HL-60/S4 treated with retinoic acid at 250 ng/mL for 4 days and 3 days (cell line): Measurements from ENCODE around the gene TREML2.
"Not testable (repeated sequence)": the region's sequence is repeated elsewhere in the genome, so short reads cannot be mapped to it uniquely, and the experiment has no call there.

ENCODE experiments used
- in situ Hi-C: fragments of 300-500 bp; cut with MboI; formaldehyde crosslinking; loops from 2 replicates; pipeline ENCODE4 v1.7.0; 2022; ENCODE audit warnings: low sequenced_read_pairs

The TREML2 gene

GRCh38 chr6:41209547-41210320 lies 8.8 kb upstream of the TREML2 start:
- in situ Hi-C loops, result no loop called here

- in situ Hi-C loops, result no loop called here
Measured at GRCh38 chr6:41208439-41209106, 7.6 kb upstream of the TREML2 start.

- in situ Hi-C loops, result no loop called here
Measured at GRCh38 chr6:41204156-41204555, 3.2 kb upstream of the TREML2 start.

- in situ Hi-C loops, result no loop called here
Measured at GRCh38 chr6:41201764-41202173, 820 bp upstream of the TREML2 start.

- in situ Hi-C loops, result no loop called here
Measured at GRCh38 chr6:41200296-41200900, 551 bp downstream of the TREML2 start.

- in situ Hi-C loops, result no loop called here
Measured at GRCh38 chr6:41199552-41200246, 1.2 kb downstream of the TREML2 start.

- in situ Hi-C loops, result no loop called here
Measured at GRCh38 chr6:41197234-41197633, 3.7 kb downstream of the TREML2 start.

- in situ Hi-C loops, result no loop called here
Measured at GRCh38 chr6:41194386-41194785, 6.6 kb downstream of the TREML2 start.

GRCh38 chr6:41193884-41194283 lies 7.1 kb downstream of the TREML2 start:
- in situ Hi-C loops, result no loop called here

GRCh38 chr6:41193171-41193734 lies 7.7 kb downstream of the TREML2 start:
- in situ Hi-C loops, result no loop called here

- in situ Hi-C loops, result no loop called here
Measured at GRCh38 chr6:41191569-41191968, 9.4 kb downstream of the TREML2 start.

GRCh38 chr6:41190791-41191190 lies 10.2 kb downstream of the TREML2 start:
- in situ Hi-C loops, result no loop called here

- in situ Hi-C loops, result no loop called here
Measured at GRCh38 chr6:41189967-41190366, 11.0 kb downstream of the TREML2 start.

GRCh38 chr6:41189046-41189445 lies 11.9 kb downstream of the TREML2 start:
- in situ Hi-C loops, result not testable (repeated sequence)

- in situ Hi-C loops, result no loop called here
Measured at GRCh38 chr6:41187924-41188886, 12.7 kb downstream of the TREML2 start.

- in situ Hi-C loops, result no loop called here
Measured at GRCh38 chr6:41186031-41186562, 14.9 kb downstream of the TREML2 start.

- in situ Hi-C loops, result no loop called here
Measured at GRCh38 chr6:41184761-41185160, 16.2 kb downstream of the TREML2 start.

- in situ Hi-C loops, result no loop called here
Measured at GRCh38 chr6:41182069-41183034, 18.6 kb downstream of the TREML2 start.

- in situ Hi-C loops, result no loop called here
Measured at GRCh38 chr6:41181566-41181965, 19.4 kb downstream of the TREML2 start.
